Measurements from ENCODE around the gene NHERF2. TPM values are rescaled to one million over a fixed set of nuclear protein-coding genes. Genes with fewer than 3 reads are reported as not detected.

The NHERF2 gene

GRCh38 chr16:2086812-2087747 is 60.4 kb downstream of the NHERF2 start:
- Histone ChIP-seq H2BK5ac (ENCODE audit: low read depth, low read length, poor library complexity, severe bottlenecking) (no peak overlapping the region), H2BK12ac (ENCODE audit: low read length in 2 of 2) (no peak overlapping the region), H3K4ac (ENCODE audit: low read depth in 1 of 2, low read length in 2 of 2) (no peak overlapping the region), H3K79me1 (replicated peaks; ENCODE audit: low read length, poor library complexity, severe bottlenecking) (peaks cover 7% of the 10 kb centered on the region), H2BK15ac (ENCODE audit: low read depth, poor library complexity, severe bottlenecking) (no peak overlapping the region), H3K36me3 (ENCODE audit: control insufficient read depth in 1 of 2, insufficient read depth in 2 of 2, low read depth in 1 of 2, low read length in 2 of 2) (peaks cover 75 to 98% of the 10 kb centered on the region in 2 experiments), H3K27ac (ENCODE audit: low read length, poor library complexity, severe bottlenecking) (no peak overlapping the region), H2BK120ac (ENCODE audit: low read depth, low read length) (no peak overlapping the region), H3K4me3 (ENCODE audit: insufficient read depth in 1 of 2, low read depth in 1 of 2, low read length in 2 of 2) (no peak overlapping the region), H3K18ac (ENCODE audit: low read depth in 1 of 2, low read length in 2 of 2) (no peak overlapping the region), H4K91ac (ENCODE audit: low read length) (no peak overlapping the region), H3K4me2 (ENCODE audit: low read length, poor library complexity, severe bottlenecking) (no peak overlapping the region), H3K9me3 (ENCODE audit: control insufficient read depth, low read length) (no peaks in the 10 kb centered on the region), H3K4me1 (ENCODE audit: control insufficient read depth, insufficient read depth, low read depth, low read length) (peaks cover 43% of the 10 kb centered on the region), H2AFZ (ENCODE audit: low read depth, low read length) (no peak overlapping the region), H3K27me3 (ENCODE audit: control insufficient read depth in 1 of 2, insufficient read depth in 1 of 2, low read length in 2 of 2) (no peaks in the 10 kb centered on the region), H4K8ac (ENCODE audit: low read length) (no peak overlapping the region), H3K14ac (ENCODE audit: low read length in 2 of 2) (no peak overlapping the region), H3K9ac (ENCODE audit: low read length) (no peak overlapping the region), H2AK5ac (ENCODE audit: low read length, severe bottlenecking) (no peak overlapping the region), H3K23ac (ENCODE audit: low read length in 2 of 2) (no peak overlapping the region)
- 96% methylated on average over 27 of the region's 30 CpGs for WGBS
- no peak for DNase-seq

GRCh38 chr16:2087748-2088631 is 61.3 kb downstream of the NHERF2 start:
- 97% methylated on average over 41 of the region's 41 CpGs for WGBS

More at GRCh38 chr16:2087748-2088631, 61.3 kb downstream of the NHERF2 start:
- Histone ChIP-seq H3K27ac (ENCODE audit: low read length, poor library complexity, severe bottlenecking) (no peak overlapping the region), H3K14ac (ENCODE audit: low read length in 2 of 2) (no peak overlapping the region), H2AK5ac (ENCODE audit: low read length, severe bottlenecking) (no peak overlapping the region), H4K91ac (ENCODE audit: low read length) (no peak overlapping the region), H2BK12ac (ENCODE audit: low read length in 2 of 2) (no peak overlapping the region), H3K18ac (ENCODE audit: low read depth in 1 of 2, low read length in 2 of 2) (no peak overlapping the region), H4K8ac (ENCODE audit: low read length) (no peak overlapping the region), H2AFZ (ENCODE audit: low read depth, low read length) (no peak overlapping the region), H3K4me2 (ENCODE audit: low read length, poor library complexity, severe bottlenecking) (no peak overlapping the region), H3K27me3 (ENCODE audit: control insufficient read depth in 1 of 2, insufficient read depth in 1 of 2, low read length in 2 of 2) (no peaks in the 10 kb centered on the region), H2BK120ac (ENCODE audit: low read depth, low read length) (no peak overlapping the region), H3K79me1 (replicated peaks; ENCODE audit: low read length, poor library complexity, severe bottlenecking) (peaks cover 5% of the 10 kb centered on the region), H3K4ac (ENCODE audit: low read depth in 1 of 2, low read length in 2 of 2) (no peak overlapping the region), H3K4me1 (ENCODE audit: control insufficient read depth, insufficient read depth, low read depth, low read length) (peaks cover 45% of the 10 kb centered on the region), H3K4me3 (ENCODE audit: insufficient read depth in 1 of 2, low read depth in 1 of 2, low read length in 2 of 2) (no peak overlapping the region), H3K23ac (ENCODE audit: low read length in 2 of 2) (no peak overlapping the region), H3K9ac (ENCODE audit: low read length) (no peak overlapping the region), H2BK15ac (ENCODE audit: low read depth, poor library complexity, severe bottlenecking) (no peak overlapping the region), H2BK5ac (ENCODE audit: low read depth, low read length, poor library complexity, severe bottlenecking) (no peak overlapping the region), H3K9me3 (ENCODE audit: control insufficient read depth, low read length) (no peaks in the 10 kb centered on the region), H3K36me3 (ENCODE audit: control insufficient read depth in 1 of 2, insufficient read depth in 2 of 2, low read depth in 1 of 2, low read length in 2 of 2) (peaks cover 75 to 98% of the 10 kb centered on the region in 2 experiments)
- DNase-seq, result no peak

Small RNA genes lying within 50 kb of the gene (small RNA-seq; reads per million reads assigned to genes)
- gene RN7SL219P (ENCODE audit: low read depth), result not detected
